PC-3 (cell line): ENCODE results near the gene DOCK8. TPM values are rescaled to one million over a fixed set of nuclear protein-coding genes. Genes with fewer than 3 reads are reported as not detected.

Source experiments
- ATAC-seq: fragments of 200-7000 bp; cut with Tn5 transposase; 2 replicates; pipeline ENCODE4 v1.9.1; 2020; ENCODE audit warnings: mild to moderate bottlenecking, moderate library complexity
- BruUV-seq: library from RNA; stranded (reverse); fragments of 400-500 nt; replicated peaks from 2 replicates; lab custom pipeline; 2021; lab: Mats Ljungman, UMichigan
- CTCF ChIA-PET: fragments of 300-600 bp; sonication (Branson Sonifier 250); formaldehyde crosslinking; loops from one replicate; lab custom pipeline; 2022; ENCODE audit warnings: antibody characterized with exemption; lab: Charles Lee
- POLR2A ChIA-PET: fragments of 300-600 bp; sonication (Branson Sonifier 250); formaldehyde crosslinking; loops from one replicate; lab custom pipeline; 2022; ENCODE audit warnings: antibody characterized with exemption; ENCODE audit not compliant: unreplicated experiment; lab: Charles Lee
- DNase-seq: peaks from one replicate; pipeline ENCODE4 v3.0.0-alpha.2; 2015
- H2AFZ ChIP-seq: fragments of 300-600 bp; sonication (generic); 2 replicates; pipeline ENCODE4 v1.6.0; 2016; ENCODE audit warnings: antibody characterized with exemption, low read length
- H3F3A ChIP-seq: fragments of 300-600 bp; sonication (generic); one replicate; pipeline ENCODE4 v1.6.0; 2017; ENCODE audit warnings: antibody characterized with exemption, low read length, control low read depth, mild to moderate bottlenecking; ENCODE audit not compliant: unreplicated experiment
- H3K27ac ChIP-seq: fragments of 300-600 bp; sonication (generic); 2 replicates; pipeline ENCODE4 v1.5.1; 2016; ENCODE audit warnings: mild to moderate bottlenecking, low read length
- H3K27me3 ChIP-seq: fragments of 300-600 bp; sonication (generic); 2 replicates; pipeline ENCODE4 v1.6.1; 2016; ENCODE audit warnings: low read length, mixed read lengths
- H3K36me3 ChIP-seq: fragments of 300-600 bp; sonication (generic); 2 replicates; pipeline ENCODE4 v1.6.1; 2016; ENCODE audit warnings: low read depth, mixed run types, low read length, mixed read lengths
- H3K4me1 ChIP-seq: fragments of 300-600 bp; sonication (generic); 2 replicates; pipeline ENCODE4 v1.5.1; 2016; ENCODE audit warnings: low read length; ENCODE audit not compliant: insufficient read depth
- H3K4me2 ChIP-seq: fragments of 300-600 bp; sonication (generic); 2 replicates; pipeline ENCODE4 v1.6.0; 2016; ENCODE audit warnings: low read length
- H3K4me3 ChIP-seq: fragments of 300-600 bp; sonication (generic); 2 replicates; pipeline ENCODE4 v1.5.1; 2016; ENCODE audit warnings: mild to moderate bottlenecking, low read length, mixed read lengths
- H3K79me2 ChIP-seq: fragments of 300-600 bp; sonication (generic); 2 replicates; pipeline ENCODE4 v1.6.1; 2017; ENCODE audit warnings: low read length, mixed read lengths
- H3K9ac ChIP-seq: fragments of 300-600 bp; sonication (generic); 2 replicates; pipeline ENCODE4 v1.6.0; 2016; ENCODE audit warnings: mild to moderate bottlenecking, low read length
- H3K9me2 ChIP-seq: fragments of 300-600 bp; sonication (generic); replicated peaks from 2 replicates; pipeline ENCODE4 v1.6.1; 2016; ENCODE audit warnings: mixed run types, low read length, mixed read lengths
- H3K9me3 ChIP-seq: fragments of 300-600 bp; sonication (generic); 2 replicates; pipeline ENCODE4 v1.6.1; 2016; ENCODE audit warnings: low read length, mixed read lengths
- H4K20me1 ChIP-seq: fragments of 300-600 bp; sonication (generic); 2 replicates; pipeline ENCODE4 v1.6.1; 2016; ENCODE audit warnings: low read length, mixed read lengths
- EZH2 ChIP-seq: fragments of 300-600 bp; sonication (generic); IDR thresholded peaks from one replicate; pipeline ENCODE4 v1.6.1; 2017; ENCODE audit warnings: antibody characterized with exemption, mild to moderate bottlenecking, low read length; ENCODE audit not compliant: unreplicated experiment
- EZH2phosphoT487 ChIP-seq: fragments of 300-600 bp; sonication (generic); IDR thresholded peaks from 2 replicates; pipeline ENCODE4 v1.6.1; 2018; ENCODE audit warnings: mild to moderate bottlenecking, antibody characterized with exemption, low read length, borderline replicate concordance
- intact Hi-C: fragments of 100-400 bp; cut with micrococcal nuclease; formaldehyde crosslinking; loops from 2 replicates; pipeline ENCODE4 v1.9.0; 2023
- total RNA-seq: library from RNA; depleted of rRNA; stranded (reverse); fragments of >200 nt; gene quantifications from 2 replicates; pipeline ENCODE4 v1.2.3, GENCODE V29; 2014
- TF ChIP-seq, protein P1 (sequence below): fragments of 300-600 bp; sonication (generic); conservative IDR thresholded peaks from 2 replicates; pipeline ENCODE4 v1.5.1; 2017; ENCODE audit warnings: antibody characterized with exemption, low read depth, mild to moderate bottlenecking, low read length

The DOCK8 gene
- total RNA-seq, 1 experiment from 2014 or later: 1.9 TPM

DNA sequence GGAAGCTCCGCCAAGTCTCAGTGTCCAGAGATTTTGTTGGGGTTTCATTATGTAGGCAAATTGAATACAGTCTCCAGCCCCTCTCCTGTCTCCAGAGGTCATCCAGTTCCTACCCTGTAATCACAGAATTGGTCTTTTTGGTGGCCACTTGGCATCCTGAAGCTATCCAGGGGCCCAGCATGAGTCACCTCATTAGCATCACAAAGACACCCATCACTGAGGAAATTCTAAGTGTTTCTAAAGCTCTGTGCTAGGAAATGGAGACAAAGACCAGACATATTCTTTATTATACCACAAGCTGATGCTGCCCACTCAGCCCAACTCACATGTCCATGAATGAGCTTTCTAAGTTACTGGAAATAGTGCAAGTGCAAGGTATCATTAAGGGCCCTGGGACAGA lies 229.9 kb downstream of the DOCK8 start:
- no peak for DNase-seq
- no peak for TF ChIP-seq EZH2phosphoT487
- Histone ChIP-seq H3K4me1 (peaks cover 16% of the 10 kb centered on the region), H3K27ac (no peak overlapping the region), H3K27me3 (no peaks in the 10 kb centered on the region), H4K20me1 (no peaks in the 10 kb centered on the region), H3K9me3 (no peaks in the 10 kb centered on the region), H3K4me2 (no peak overlapping the region), H2AFZ (no peak overlapping the region), H3K9ac (no peak overlapping the region), H3K79me2 (no peaks in the 10 kb centered on the region), H3K4me3 (no peak overlapping the region), H3K9me2 (no peaks in the 10 kb centered on the region), H3K36me3 (no peaks in the 10 kb centered on the region), H3F3A (no peaks in the 10 kb centered on the region)
- CTCF ChIA-PET: no interaction called here
- POLR2A ChIA-PET: no interaction called here
- ATAC-seq: no peak
- no TSS peak for BruUV-seq
- intact Hi-C loops: no loop called here

DNA sequence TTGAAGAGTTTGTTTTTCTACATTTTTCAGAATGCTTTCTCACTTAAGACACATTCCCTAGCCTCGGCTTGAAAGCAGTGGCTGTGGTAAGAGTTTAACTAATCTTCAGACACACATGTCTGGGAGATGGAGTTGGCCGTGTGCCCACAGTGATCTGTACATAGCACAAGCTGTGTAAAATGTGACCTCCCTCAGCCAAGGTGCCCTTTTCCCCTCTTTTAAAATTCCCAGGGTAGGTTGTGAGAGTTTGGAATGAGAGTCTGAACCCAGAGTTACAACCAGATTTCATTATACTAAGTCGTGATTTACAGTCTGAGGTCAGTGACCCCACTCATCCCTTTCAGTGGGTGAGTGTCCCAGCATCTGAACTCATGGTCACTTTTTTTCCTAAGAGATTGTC lies 230.4 kb downstream of the DOCK8 start:
- H3K9ac ChIP-seq: no peak overlapping the region
- H2AFZ ChIP-seq: no peak overlapping the region
- no peaks in the 10 kb centered on the region for H3K36me3 ChIP-seq
- H3K4me1 ChIP-seq: peaks cover 16% of the 10 kb centered on the region
- no peaks in the 10 kb centered on the region for H3K79me2 ChIP-seq
- H3K27ac ChIP-seq: no peak overlapping the region
- no peaks in the 10 kb centered on the region for H3K27me3 ChIP-seq
- intact Hi-C loops: no loop called here
- CTCF ChIA-PET: no interaction called here
- TF ChIP-seq EZH2 (no peak), EZH2phosphoT487 (no peak)
- TF ChIP-seq, protein P1, sequence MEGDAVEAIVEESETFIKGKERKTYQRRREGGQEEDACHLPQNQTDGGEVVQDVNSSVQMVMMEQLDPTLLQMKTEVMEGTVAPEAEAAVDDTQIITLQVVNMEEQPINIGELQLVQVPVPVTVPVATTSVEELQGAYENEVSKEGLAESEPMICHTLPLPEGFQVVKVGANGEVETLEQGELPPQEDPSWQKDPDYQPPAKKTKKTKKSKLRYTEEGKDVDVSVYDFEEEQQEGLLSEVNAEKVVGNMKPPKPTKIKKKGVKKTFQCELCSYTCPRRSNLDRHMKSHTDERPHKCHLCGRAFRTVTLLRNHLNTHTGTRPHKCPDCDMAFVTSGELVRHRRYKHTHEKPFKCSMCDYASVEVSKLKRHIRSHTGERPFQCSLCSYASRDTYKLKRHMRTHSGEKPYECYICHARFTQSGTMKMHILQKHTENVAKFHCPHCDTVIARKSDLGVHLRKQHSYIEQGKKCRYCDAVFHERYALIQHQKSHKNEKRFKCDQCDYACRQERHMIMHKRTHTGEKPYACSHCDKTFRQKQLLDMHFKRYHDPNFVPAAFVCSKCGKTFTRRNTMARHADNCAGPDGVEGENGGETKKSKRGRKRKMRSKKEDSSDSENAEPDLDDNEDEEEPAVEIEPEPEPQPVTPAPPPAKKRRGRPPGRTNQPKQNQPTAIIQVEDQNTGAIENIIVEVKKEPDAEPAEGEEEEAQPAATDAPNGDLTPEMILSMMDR: no peak
- BruUV-seq: no TSS peak
- POLR2A ChIA-PET: interaction anchor here (0.6 kb wide), 1 partner anchor 21 kb away, joined by 4 read pairs; no protein-coding TSS in a partner anchor
- no peak overlapping the region for H3K4me2 ChIP-seq
- no peaks in the 10 kb centered on the region for H3F3A ChIP-seq
- DNase-seq (no peak), ATAC-seq (no peak)
- no peaks in the 10 kb centered on the region for H3K9me2 ChIP-seq
- H3K4me3 ChIP-seq: no peak overlapping the region
- H4K20me1 ChIP-seq: no peaks in the 10 kb centered on the region
- H3K9me3 ChIP-seq: no peaks in the 10 kb centered on the region

DNA sequence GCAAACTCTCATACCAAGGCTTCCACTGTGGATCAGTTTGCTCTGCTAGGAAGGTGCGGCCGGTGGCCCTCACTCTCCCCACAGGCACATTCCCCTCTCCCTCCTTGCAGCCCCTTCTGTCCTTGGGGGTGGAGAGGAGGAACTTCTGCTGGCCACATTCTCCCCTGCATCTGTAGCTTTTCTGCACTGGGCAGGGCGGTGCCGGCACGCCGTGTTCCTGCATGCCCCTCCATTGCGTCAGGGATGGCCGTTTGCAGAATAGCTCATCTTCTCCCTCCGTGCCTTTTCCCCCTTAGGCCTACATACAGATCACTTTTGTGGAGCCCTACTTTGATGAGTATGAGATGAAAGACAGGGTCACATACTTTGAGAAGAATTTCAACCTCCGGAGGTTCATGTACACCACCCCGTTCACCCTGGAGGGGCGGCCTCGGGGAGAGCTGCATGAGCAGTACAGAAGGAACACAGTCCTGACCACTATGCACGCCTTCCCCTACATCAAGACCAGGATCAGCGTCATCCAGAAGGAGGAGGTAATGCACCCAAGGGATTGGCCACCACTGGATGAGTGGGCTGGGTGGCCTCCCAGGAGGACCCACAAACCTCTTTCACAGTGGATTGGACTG lies 231.5 kb downstream of the DOCK8 start:
- Histone ChIP-seq H3K27me3 (no peaks in the 10 kb centered on the region), H3K4me1 (peaks cover 16% of the 10 kb centered on the region), H3K4me2 (no peak overlapping the region), H3K79me2 (no peaks in the 10 kb centered on the region), H3K9me3 (no peaks in the 10 kb centered on the region), H3K27ac (no peak overlapping the region), H4K20me1 (no peaks in the 10 kb centered on the region), H3K4me3 (no peak overlapping the region), H2AFZ (no peak overlapping the region), H3K9ac (no peak overlapping the region), H3K36me3 (no peaks in the 10 kb centered on the region), H3F3A (no peaks in the 10 kb centered on the region), H3K9me2 (no peaks in the 10 kb centered on the region)
- TF ChIP-seq EZH2 (no peak), EZH2phosphoT487 (no peak)
- TF ChIP-seq, protein P1: no peak
- no TSS peak for BruUV-seq
- CTCF ChIA-PET: no interaction called here
- intact Hi-C loops: no loop called here
- DNase-seq: no peak
- ATAC-seq: no peak
- POLR2A ChIA-PET: no interaction called here
